Loucy (cell line): Measurements from ENCODE around the gene SOBP.

Source experiments
- H2AFZ ChIP-seq: fragments of 200-600 bp; sonication (generic); 2 replicates; pipeline ENCODE4 v1.6.0; 2016; ENCODE audit warnings: antibody characterized with exemption, mild to moderate bottlenecking, low read length, moderate library complexity
- H3F3A ChIP-seq: fragments of 200-600 bp; 2 replicates; pipeline ENCODE4 v1.6.0; 2016; ENCODE audit warnings: antibody characterized with exemption, low read depth, mild to moderate bottlenecking
- H3K27me3 ChIP-seq: fragments of 200-600 bp; sonication (generic); 2 replicates; pipeline ENCODE4 v1.6.1; 2014; ENCODE audit warnings: low read length, mild to moderate bottlenecking; ENCODE audit not compliant: insufficient read depth, poor library complexity, severe bottlenecking
- H3K36me3 ChIP-seq: fragments of 200-600 bp; sonication (generic); 2 replicates; pipeline ENCODE4 v1.6.1; 2016; ENCODE audit warnings: low read length; ENCODE audit not compliant: insufficient read depth
- H3K4me1 ChIP-seq: fragments of 200-600 bp; sonication (generic); 2 replicates; pipeline ENCODE4 v1.5.1; 2014; ENCODE audit warnings: low read length, mild to moderate bottlenecking; ENCODE audit not compliant: insufficient read depth, poor library complexity, severe bottlenecking
- H3K4me2 ChIP-seq: fragments of 200-600 bp; sonication (generic); 2 replicates; pipeline ENCODE4 v1.6.0; 2014; ENCODE audit warnings: antibody characterized with exemption, low read length, low read depth, mild to moderate bottlenecking; ENCODE audit not compliant: poor library complexity, severe bottlenecking
- H3K4me3 ChIP-seq: fragments of 200-600 bp; sonication (generic); 2 replicates; pipeline ENCODE4 v1.5.1; 2014; ENCODE audit warnings: low read length, mild to moderate bottlenecking, mixed read lengths; ENCODE audit not compliant: poor library complexity, severe bottlenecking
- H3K79me2 ChIP-seq: fragments of 200-600 bp; sonication (generic); 2 replicates; pipeline ENCODE4 v1.6.1; 2014; ENCODE audit warnings: low read length; ENCODE audit not compliant: insufficient read depth
- H3K9ac ChIP-seq: fragments of 200-600 bp; sonication (generic); 2 replicates; pipeline ENCODE4 v1.6.0; 2014; ENCODE audit warnings: mild to moderate bottlenecking, low read depth, low read length, moderate library complexity; ENCODE audit not compliant: poor library complexity, severe bottlenecking
- H3K9me2 ChIP-seq: fragments of 200-600 bp; sonication (generic); replicated peaks from 2 replicates; pipeline ENCODE4 v1.6.1; 2016; ENCODE audit warnings: low read depth, low read length, mixed read lengths
- H3K9me3 ChIP-seq: fragments of 200-600 bp; sonication (generic); 2 replicates; pipeline ENCODE4 v1.6.1; 2014; ENCODE audit warnings: mild to moderate bottlenecking, antibody characterized with exemption, low read length, low read depth; ENCODE audit not compliant: insufficient read depth
- H4K20me1 ChIP-seq: fragments of 200-600 bp; sonication (generic); 2 replicates; pipeline ENCODE4 v1.6.0; 2014; ENCODE audit warnings: antibody characterized with exemption, low read length, mild to moderate bottlenecking; ENCODE audit not compliant: insufficient read depth, poor library complexity, severe bottlenecking
- CTCF ChIP-seq: fragments of 200-600 bp; sonication (generic); conservative IDR thresholded peaks from 2 replicates; pipeline ENCODE4 v1.5.1; 2014; ENCODE audit warnings: mild to moderate bottlenecking, antibody characterized with exemption, low read length
- EZH2phosphoT487 ChIP-seq: fragments of 200-600 bp; IDR thresholded peaks from 2 replicates; pipeline ENCODE4 v1.6.1; 2018; ENCODE audit warnings: antibody characterized with exemption, mild to moderate bottlenecking, moderate library complexity, borderline replicate concordance

Gene SOBP

GRCh38 chr6:107539849-107540464, 50.0 kb downstream of the SOBP start:
- no peak for TF ChIP-seq CTCF
- no peak for TF ChIP-seq EZH2phosphoT487
- Histone ChIP-seq H3K4me3 (no peak overlapping the region), H3K9me2 (no peaks in the 10 kb centered on the region), H3K27me3 (no peaks in the 10 kb centered on the region), H2AFZ (no peak overlapping the region), H3K36me3 (0 out of 2 replicates have a peak, but pooled peaks cover 3% of the 10 kb centered on the region), H3K4me1 (peaks cover 10% of the 10 kb centered on the region), H3K9ac (no peak overlapping the region), H3K79me2 (no peaks in the 10 kb centered on the region), H3F3A (no peaks in the 10 kb centered on the region), H3K4me2 (no peak overlapping the region), H4K20me1 (no peaks in the 10 kb centered on the region), H3K9me3 (no peaks in the 10 kb centered on the region)

- H2AFZ ChIP-seq = no peak overlapping the region
- no peaks in the 10 kb centered on the region for H3K79me2 ChIP-seq
- no peaks in the 10 kb centered on the region for H3K9me2 ChIP-seq
- no peaks in the 10 kb centered on the region for H3K27me3 ChIP-seq
- no peak overlapping the region for H3K9ac ChIP-seq
- no peaks in the 10 kb centered on the region for H4K20me1 ChIP-seq
- H3K4me1 ChIP-seq = peaks cover 10% of the 10 kb centered on the region
- no peaks in the 10 kb centered on the region for H3F3A ChIP-seq
- H3K4me3 ChIP-seq = no peak overlapping the region
- TF ChIP-seq CTCF (no peak), EZH2phosphoT487 (no peak)
- 0 out of 2 replicates have a peak, but pooled peaks cover 3% of the 10 kb centered on the region for H3K36me3 ChIP-seq
- no peaks in the 10 kb centered on the region for H3K9me3 ChIP-seq
- no peak overlapping the region for H3K4me2 ChIP-seq
These were observed 50.5 kb downstream of the SOBP start for GRCh38 chr6:107540465-107540857.

GRCh38 chr6:107542192-107542668, 52.3 kb downstream of the SOBP start:
- no peak for TF ChIP-seq CTCF
- no peak for TF ChIP-seq EZH2phosphoT487
- no peak overlapping the region for H3K4me3 ChIP-seq
- H3K36me3 ChIP-seq = no peaks in the 10 kb centered on the region
- no peaks in the 10 kb centered on the region for H3F3A ChIP-seq
- H3K9me3 ChIP-seq = no peaks in the 10 kb centered on the region
- H3K9me2 ChIP-seq = no peaks in the 10 kb centered on the region
- H2AFZ ChIP-seq = no peak overlapping the region
- peaks cover 4% of the 10 kb centered on the region for H3K4me1 ChIP-seq
- no peaks in the 10 kb centered on the region for H4K20me1 ChIP-seq
- no peaks in the 10 kb centered on the region for H3K27me3 ChIP-seq
- no peaks in the 10 kb centered on the region for H3K79me2 ChIP-seq
- no peak overlapping the region for H3K9ac ChIP-seq
- H3K4me2 ChIP-seq = no peak overlapping the region
